GM12873 (cell line): ENCODE data around the gene MOGAT3.

Experiments used
- TF ChIP-seq, protein P1 (sequence below): IDR thresholded peaks from 2 replicates; pipeline ENCODE4 v1.5.1; 2012; ENCODE audit warnings: low read depth, mild to moderate bottlenecking, moderate library complexity, low read length, control low read depth; ENCODE audit not compliant: insufficient read depth; ENCODE audit errors: missing control alignments

Gene MOGAT3

GRCh38 chr7:101237206-101238067 is 36.6 kb upstream of the MOGAT3 start, which contains the start of gene CLDN15:
Gene CLDN15, minus strand, starts transcription at chr7:101237802. Its CDS starts 221 bp downstream, at chr7:101237581.
- TF ChIP-seq, protein P1, sequence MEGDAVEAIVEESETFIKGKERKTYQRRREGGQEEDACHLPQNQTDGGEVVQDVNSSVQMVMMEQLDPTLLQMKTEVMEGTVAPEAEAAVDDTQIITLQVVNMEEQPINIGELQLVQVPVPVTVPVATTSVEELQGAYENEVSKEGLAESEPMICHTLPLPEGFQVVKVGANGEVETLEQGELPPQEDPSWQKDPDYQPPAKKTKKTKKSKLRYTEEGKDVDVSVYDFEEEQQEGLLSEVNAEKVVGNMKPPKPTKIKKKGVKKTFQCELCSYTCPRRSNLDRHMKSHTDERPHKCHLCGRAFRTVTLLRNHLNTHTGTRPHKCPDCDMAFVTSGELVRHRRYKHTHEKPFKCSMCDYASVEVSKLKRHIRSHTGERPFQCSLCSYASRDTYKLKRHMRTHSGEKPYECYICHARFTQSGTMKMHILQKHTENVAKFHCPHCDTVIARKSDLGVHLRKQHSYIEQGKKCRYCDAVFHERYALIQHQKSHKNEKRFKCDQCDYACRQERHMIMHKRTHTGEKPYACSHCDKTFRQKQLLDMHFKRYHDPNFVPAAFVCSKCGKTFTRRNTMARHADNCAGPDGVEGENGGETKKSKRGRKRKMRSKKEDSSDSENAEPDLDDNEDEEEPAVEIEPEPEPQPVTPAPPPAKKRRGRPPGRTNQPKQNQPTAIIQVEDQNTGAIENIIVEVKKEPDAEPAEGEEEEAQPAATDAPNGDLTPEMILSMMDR = no peak

DNA sequence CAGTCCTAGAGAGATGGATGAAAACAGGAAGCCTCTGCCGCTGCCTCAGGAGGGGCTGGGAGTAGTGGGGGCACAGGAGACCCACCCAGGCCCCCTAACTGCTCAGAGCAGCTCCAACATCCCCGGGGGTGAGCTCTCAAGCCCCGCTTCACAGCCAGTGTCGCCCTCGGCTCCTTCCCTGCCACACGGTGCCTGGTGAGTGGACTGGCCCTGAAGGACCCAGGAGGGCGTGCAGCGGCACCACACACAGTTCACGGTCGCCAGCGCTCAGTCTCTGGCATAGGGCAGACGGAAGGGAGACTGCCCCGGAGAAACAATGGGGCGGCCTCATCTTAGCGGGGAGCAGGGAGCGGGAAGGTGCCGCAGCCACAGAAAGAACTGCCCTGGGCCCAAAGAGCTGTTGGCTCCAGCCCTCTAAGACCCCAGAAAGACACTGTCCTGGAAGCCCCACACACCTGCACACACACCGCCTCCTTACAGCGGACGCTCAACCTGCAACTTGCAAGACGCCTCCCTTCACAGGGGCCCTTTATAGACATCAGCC is 35.5 kb upstream of the MOGAT3 start:
- TF ChIP-seq, protein P1 = no peak

DNA sequence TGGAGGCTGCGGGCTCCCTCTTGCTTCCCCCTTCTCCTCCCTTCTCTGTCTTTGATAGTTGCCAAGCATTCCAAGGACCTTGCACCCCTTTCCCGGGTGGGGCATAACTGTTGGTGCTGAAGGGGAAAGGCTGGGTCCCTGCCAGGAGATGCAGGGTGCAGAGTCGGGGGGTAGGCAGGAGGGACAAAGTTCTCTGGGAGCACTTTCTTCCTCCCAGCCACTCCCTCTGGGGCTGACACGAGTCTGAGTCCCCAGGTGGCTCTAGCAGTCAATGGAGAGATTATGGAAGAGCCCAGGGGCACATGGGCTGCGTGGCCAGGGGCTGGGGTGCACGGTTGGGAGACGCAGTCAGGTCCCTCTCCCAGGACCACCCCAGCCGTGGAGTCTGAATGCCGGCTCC is 34.7 kb upstream of the MOGAT3 start:
- TF ChIP-seq, protein P1 = no peak

DNA sequence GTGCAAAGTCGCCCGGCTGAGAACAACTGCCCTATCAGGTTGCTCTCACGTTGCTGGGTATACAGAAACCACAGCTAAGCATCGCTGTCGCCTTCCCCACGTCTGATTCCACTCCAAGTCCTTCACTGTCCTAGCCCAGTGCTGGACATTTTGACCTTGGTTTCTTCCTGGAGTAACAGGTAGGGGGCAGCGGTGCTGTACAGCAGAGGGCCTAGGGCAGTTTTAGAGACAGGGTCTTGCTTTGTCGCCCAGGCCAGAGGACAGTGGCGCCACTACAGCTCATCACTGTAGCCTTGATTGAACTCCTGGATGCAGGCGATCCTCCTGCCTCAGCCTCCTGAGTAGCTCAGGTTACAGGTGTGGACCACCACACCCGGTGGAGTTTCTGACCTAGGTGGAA is 34.2 kb upstream of the MOGAT3 start:
- TF ChIP-seq, protein P1 = peak; percentile 37

DNA sequence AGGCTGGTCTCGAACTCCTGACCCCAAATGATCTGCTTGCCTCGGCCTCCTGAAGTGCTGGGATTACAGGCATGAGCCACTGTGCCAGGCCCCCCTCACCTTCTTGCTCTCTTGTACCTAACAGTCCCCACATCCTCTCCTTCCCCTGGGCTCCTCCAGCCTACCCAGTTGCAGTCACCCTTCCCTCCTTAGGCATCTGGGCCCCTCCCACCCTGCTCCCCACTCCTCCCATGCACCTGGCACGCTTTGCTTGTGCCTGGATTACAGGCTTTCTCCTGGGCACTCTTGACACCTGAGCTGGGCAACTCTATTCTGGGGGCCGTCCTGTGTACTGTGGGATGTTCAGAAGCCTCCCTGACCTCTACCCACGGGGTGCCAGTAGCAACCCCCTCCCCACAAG is 33.8 kb upstream of the MOGAT3 start:
- TF ChIP-seq, protein P1 = no peak

GRCh38 chr7:101233907-101234547 is 33.2 kb upstream of the MOGAT3 start:
- TF ChIP-seq, protein P1 = no peak
